ENCODE data around the gene HCN3. TPM values are rescaled to one million over a fixed set of nuclear protein-coding genes. Genes with fewer than 3 reads are reported as not detected.
"Not testable (repeated sequence)": the region's sequence is repeated elsewhere in the genome, so short reads cannot be mapped to it uniquely, and the experiment has no call there.

HCN3 gene
- polyA plus RNA-seq, 2 donors, result 2.4 to 6.6 TPM

DNA sequence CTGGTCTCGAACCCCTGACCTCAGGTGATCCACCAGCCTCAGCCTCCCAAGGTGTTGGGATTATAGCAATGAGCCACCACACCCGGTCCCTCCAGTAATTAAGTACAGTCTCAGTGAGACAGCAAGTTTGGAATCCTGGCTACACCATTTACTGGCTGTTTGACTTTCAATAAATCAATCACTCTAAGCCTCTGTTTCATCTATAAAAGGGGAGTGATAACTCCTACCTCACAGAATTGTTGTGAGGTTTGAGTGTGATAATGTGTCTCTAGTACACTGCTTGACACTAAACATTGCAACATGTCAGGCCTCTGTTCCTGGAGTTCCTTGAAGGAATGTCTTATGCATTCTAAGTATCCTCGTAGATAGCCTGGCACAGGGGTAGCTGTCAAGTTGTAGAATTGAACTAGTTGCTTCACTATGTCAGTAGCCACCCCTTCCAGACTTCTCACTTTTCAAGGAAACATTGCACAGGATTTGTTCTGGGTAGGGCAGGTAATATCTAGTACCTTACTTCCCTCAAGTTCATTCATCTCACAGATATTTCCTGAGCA lies 34.4 kb upstream of the HCN3 start:
- Histone ChIP-seq H3K4me1 (ENCODE audit: control insufficient read depth in 2 of 2, insufficient read depth in 2 of 2, low read length in 1 of 2) (peaks cover 0 to 9% of the 10 kb centered on the region in 2 donors), H3K27me3 (ENCODE audit: control insufficient read depth in 1 of 2, insufficient read depth in 2 of 2, low read length in 2 of 2) (no peaks in the 10 kb centered on the region), H3K9me3 (ENCODE audit: control insufficient read depth in 2 of 2, insufficient read depth in 1 of 2, low read depth in 1 of 2, low read length in 1 of 2) (no peaks in the 10 kb centered on the region), H3K4me3 (ENCODE audit: low read depth in 1 of 2, low read length in 2 of 2) (peak overlapping the region in 1 of 2 donors; percentile 81), H3K27ac (ENCODE audit: low read depth in 2 of 2, low read length in 1 of 2) (peak overlapping the region; percentile 49 to 96), H3K36me3 (ENCODE audit: control insufficient read depth in 2 of 2, insufficient read depth in 2 of 2, low read length in 1 of 2) (peaks cover 3 to 9% of the 10 kb centered on the region in 2 donors)
- 73 to 74% methylated on average over 3 of the region's 3 CpGs for WGBS, 2 donors

DNA sequence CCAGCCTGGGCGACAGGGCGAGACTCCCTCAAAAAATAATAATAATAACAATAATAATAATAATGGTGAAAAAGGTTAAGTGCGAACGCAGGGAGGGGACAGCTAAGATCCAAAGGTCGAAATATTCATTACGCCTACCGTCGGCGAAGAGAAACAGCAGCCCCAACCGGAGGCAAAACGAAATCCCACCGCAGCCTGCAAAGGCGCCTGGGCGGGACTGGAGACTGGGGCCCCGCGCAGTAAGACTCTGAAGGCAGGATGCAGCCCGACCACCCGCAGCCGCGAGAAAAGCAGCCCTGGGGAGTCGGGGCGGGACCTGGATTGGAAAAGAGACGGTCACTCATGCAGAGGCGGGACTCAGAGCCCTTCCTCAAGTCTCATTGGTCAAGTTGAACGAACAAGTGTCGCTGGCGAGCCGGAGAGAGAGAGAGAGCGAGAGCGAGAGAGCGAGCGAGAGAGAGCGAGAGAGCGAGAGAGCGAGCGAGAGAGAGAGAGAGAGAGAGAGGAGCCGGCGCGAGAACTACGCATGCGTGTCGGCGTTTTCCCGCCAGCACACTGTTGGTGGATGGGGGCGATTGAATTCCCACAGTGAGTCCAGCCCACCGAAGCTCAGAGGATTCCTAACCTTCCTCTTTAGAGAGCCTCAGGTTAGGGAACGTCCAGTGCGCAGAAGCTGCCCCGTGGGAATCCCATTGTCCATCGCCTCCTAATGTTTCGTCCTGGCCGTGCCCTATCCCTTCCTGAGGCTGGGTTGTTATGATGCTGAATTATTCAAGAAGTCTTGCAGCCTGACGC lies 32.7 kb upstream of the HCN3 start:
- Histone ChIP-seq H3K27me3 (ENCODE audit: control insufficient read depth in 1 of 2, insufficient read depth in 2 of 2, low read length in 2 of 2) (no peaks in the 10 kb centered on the region), H3K4me1 (ENCODE audit: control insufficient read depth in 2 of 2, insufficient read depth in 2 of 2, low read length in 1 of 2) (peaks cover 0 to 7% of the 10 kb centered on the region in 2 donors), H3K9me3 (ENCODE audit: control insufficient read depth in 2 of 2, insufficient read depth in 1 of 2, low read depth in 1 of 2, low read length in 1 of 2) (no peaks in the 10 kb centered on the region), H3K27ac (ENCODE audit: low read depth in 2 of 2, low read length in 1 of 2) (peak overlapping the region; percentile 96 to 98), H3K36me3 (ENCODE audit: control insufficient read depth in 2 of 2, insufficient read depth in 2 of 2, low read length in 1 of 2) (peaks cover 2 to 7% of the 10 kb centered on the region in 2 donors), H3K4me3 (ENCODE audit: low read depth in 1 of 2, low read length in 2 of 2) (peak overlapping the region; percentile 79 to 81)
- WGBS, 2 donors, result 0 to 1% methylated on average over 53 of the region's 53 CpGs

DNA sequence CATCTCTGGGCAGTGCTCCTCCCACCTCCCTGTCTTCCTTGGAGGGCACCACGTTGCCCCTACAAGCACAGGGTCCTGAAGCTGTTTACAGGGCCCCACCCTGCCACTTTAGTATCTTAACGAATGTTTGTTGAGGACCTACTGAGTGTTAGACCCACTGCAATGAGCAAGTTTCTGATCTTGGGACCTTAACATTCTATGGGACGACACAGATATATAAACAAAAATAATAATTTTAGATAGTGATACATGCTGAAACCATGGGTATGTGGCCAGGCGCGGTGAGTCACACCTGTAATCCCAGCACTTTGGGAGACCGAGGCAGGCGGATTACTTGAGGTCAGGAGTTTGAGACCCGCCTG lies 32.1 kb upstream of the HCN3 start:
- Histone ChIP-seq H3K27ac (ENCODE audit: low read depth in 2 of 2, low read length in 1 of 2) (peak overlapping the region; percentile 96 to 98), H3K36me3 (ENCODE audit: control insufficient read depth in 2 of 2, insufficient read depth in 2 of 2, low read length in 1 of 2) (peaks cover 2 to 7% of the 10 kb centered on the region in 2 donors), H3K27me3 (ENCODE audit: control insufficient read depth in 1 of 2, insufficient read depth in 2 of 2, low read length in 2 of 2) (no peaks in the 10 kb centered on the region), H3K4me1 (ENCODE audit: control insufficient read depth in 2 of 2, insufficient read depth in 2 of 2, low read length in 1 of 2) (peaks cover 0 to 7% of the 10 kb centered on the region in 2 donors), H3K9me3 (ENCODE audit: control insufficient read depth in 2 of 2, insufficient read depth in 1 of 2, low read depth in 1 of 2, low read length in 1 of 2) (no peaks in the 10 kb centered on the region), H3K4me3 (ENCODE audit: low read depth in 1 of 2, low read length in 2 of 2) (peak overlapping the region; percentile 79 to 81)
- WGBS, 2 donors, result 57 to 61% methylated on average over 8 of the region's 8 CpGs

GRCh38 chr1:155246796-155247195 lies 30.5 kb upstream of the HCN3 start:
- not testable (repeated sequence) for H3K36me3 ChIP-seq (ENCODE audit: control insufficient read depth in 2 of 2, insufficient read depth in 2 of 2, low read length in 1 of 2); H3K27me3 ChIP-seq (ENCODE audit: control insufficient read depth in 1 of 2, insufficient read depth in 2 of 2, low read length in 2 of 2); H3K4me3 ChIP-seq (ENCODE audit: low read depth in 1 of 2, low read length in 2 of 2); H3K27ac ChIP-seq (ENCODE audit: low read depth in 2 of 2, low read length in 1 of 2); H3K9me3 ChIP-seq (ENCODE audit: control insufficient read depth in 2 of 2, insufficient read depth in 1 of 2, low read depth in 1 of 2, low read length in 1 of 2); H3K4me1 ChIP-seq (ENCODE audit: control insufficient read depth in 2 of 2, insufficient read depth in 2 of 2, low read length in 1 of 2)
- 98% methylated on average over 3 of the region's 3 CpGs for WGBS, 2 donors

- peaks cover 2 to 7% of the 10 kb centered on the region in 2 donors for H3K36me3 ChIP-seq (ENCODE audit: control insufficient read depth in 2 of 2, insufficient read depth in 2 of 2, low read length in 1 of 2)
- WGBS, 2 donors, result 88 to 89% methylated on average over 26 of the region's 26 CpGs
Measured at GRCh38 chr1:155247667-155248553, 29.4 kb upstream of the HCN3 start.

DNA sequence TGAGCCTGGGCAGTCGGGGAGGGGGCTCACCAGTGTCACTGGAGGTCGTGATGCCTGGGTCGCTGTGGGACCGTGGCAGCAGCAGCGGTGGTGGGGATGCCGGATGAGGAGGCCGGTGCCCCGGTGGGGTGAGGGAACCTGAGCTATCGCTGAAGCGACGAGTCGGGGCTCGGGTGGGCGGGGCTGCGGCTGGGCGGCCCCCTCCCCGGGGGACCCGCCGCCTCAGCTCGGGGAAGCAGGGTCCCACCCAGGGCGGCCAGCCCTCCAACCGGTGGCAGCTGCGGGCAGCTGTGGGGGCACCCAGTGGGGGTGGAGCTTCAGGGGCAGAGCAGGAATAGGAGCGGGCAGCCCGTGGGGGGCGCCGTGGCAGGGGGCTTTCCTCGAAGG lies 27.0 kb upstream of the HCN3 start:
- Histone ChIP-seq H3K27ac (ENCODE audit: low read depth in 2 of 2, low read length in 1 of 2) (no peak overlapping the region), H3K36me3 (ENCODE audit: control insufficient read depth in 2 of 2, insufficient read depth in 2 of 2, low read length in 1 of 2) (peaks cover 2 to 7% of the 10 kb centered on the region in 2 donors), H3K9me3 (ENCODE audit: control insufficient read depth in 2 of 2, insufficient read depth in 1 of 2, low read depth in 1 of 2, low read length in 1 of 2) (no peaks in the 10 kb centered on the region), H3K27me3 (ENCODE audit: control insufficient read depth in 1 of 2, insufficient read depth in 2 of 2, low read length in 2 of 2) (no peaks in the 10 kb centered on the region), H3K4me1 (ENCODE audit: control insufficient read depth in 2 of 2, insufficient read depth in 2 of 2, low read length in 1 of 2) (peaks cover 11 to 17% of the 10 kb centered on the region in 2 donors), H3K4me3 (ENCODE audit: low read depth in 1 of 2, low read length in 2 of 2) (no peak overlapping the region)
- WGBS, 2 donors, result 33 to 34% methylated on average over 15 to 28 of the region's 28 CpGs

More at GRCh38 chr1:155247667-155248553, 29.4 kb upstream of the HCN3 start:
- H3K9me3 ChIP-seq (ENCODE audit: control insufficient read depth in 2 of 2, insufficient read depth in 1 of 2, low read depth in 1 of 2, low read length in 1 of 2), result no peaks in the 10 kb centered on the region
- H3K27me3 ChIP-seq (ENCODE audit: control insufficient read depth in 1 of 2, insufficient read depth in 2 of 2, low read length in 2 of 2), result no peaks in the 10 kb centered on the region
- no peak overlapping the region for H3K27ac ChIP-seq (ENCODE audit: low read depth in 2 of 2, low read length in 1 of 2)
- peaks cover 0 to 8% of the 10 kb centered on the region in 2 donors for H3K4me1 ChIP-seq (ENCODE audit: control insufficient read depth in 2 of 2, insufficient read depth in 2 of 2, low read length in 1 of 2)
- H3K4me3 ChIP-seq (ENCODE audit: low read depth in 1 of 2, low read length in 2 of 2), result no peak overlapping the region

GRCh38 chr1:155250633-155251449 lies 26.4 kb upstream of the HCN3 start:
- peaks cover 11 to 17% of the 10 kb centered on the region in 2 donors for H3K4me1 ChIP-seq (ENCODE audit: control insufficient read depth in 2 of 2, insufficient read depth in 2 of 2, low read length in 1 of 2)
- no peaks in the 10 kb centered on the region for H3K27me3 ChIP-seq (ENCODE audit: control insufficient read depth in 1 of 2, insufficient read depth in 2 of 2, low read length in 2 of 2)
- peak overlapping the region; percentile 9 to 29 for H3K27ac ChIP-seq (ENCODE audit: low read depth in 2 of 2, low read length in 1 of 2)
- no peak overlapping the region for H3K4me3 ChIP-seq (ENCODE audit: low read depth in 1 of 2, low read length in 2 of 2)
- H3K9me3 ChIP-seq (ENCODE audit: control insufficient read depth in 2 of 2, insufficient read depth in 1 of 2, low read depth in 1 of 2, low read length in 1 of 2), result no peaks in the 10 kb centered on the region
- H3K36me3 ChIP-seq (ENCODE audit: control insufficient read depth in 2 of 2, insufficient read depth in 2 of 2, low read length in 1 of 2), result peaks cover 2 to 7% of the 10 kb centered on the region in 2 donors
- 19 to 25% methylated on average over 23 of the region's 23 CpGs for WGBS, 2 donors

- WGBS, 2 donors, result 83 to 92% methylated on average over 7 of the region's 7 CpGs
- no peaks in the 10 kb centered on the region for H3K9me3 ChIP-seq (ENCODE audit: control insufficient read depth in 2 of 2, insufficient read depth in 1 of 2, low read depth in 1 of 2, low read length in 1 of 2)
Measured at GRCh38 chr1:155251566-155251965, 25.7 kb upstream of the HCN3 start.

DNA sequence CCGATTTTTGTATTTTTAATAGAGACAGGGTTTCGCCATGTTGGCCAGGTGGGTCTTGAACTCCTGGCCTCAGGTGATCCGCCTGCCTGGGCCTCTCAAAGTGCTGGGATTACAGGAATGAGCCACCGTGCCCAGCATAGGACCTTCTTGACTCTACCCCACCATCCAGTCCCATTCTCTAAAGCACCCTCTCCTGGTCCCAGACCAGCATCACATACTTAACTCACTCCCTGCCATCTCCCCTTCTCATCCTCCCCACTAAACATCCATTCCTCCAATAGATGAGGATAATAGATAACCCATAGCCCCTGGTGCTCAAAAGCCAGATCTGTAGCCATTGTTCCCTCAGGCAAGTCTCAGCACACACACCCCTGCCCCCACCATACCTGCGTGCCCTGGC lies 24.1 kb upstream of the HCN3 start:
- Histone ChIP-seq H3K27me3 (ENCODE audit: control insufficient read depth in 1 of 2, insufficient read depth in 2 of 2, low read length in 2 of 2) (no peaks in the 10 kb centered on the region), H3K36me3 (ENCODE audit: control insufficient read depth in 2 of 2, insufficient read depth in 2 of 2, low read length in 1 of 2) (peaks cover 0 to 10% of the 10 kb centered on the region in 2 donors), H3K27ac (ENCODE audit: low read depth in 2 of 2, low read length in 1 of 2) (peak overlapping the region in 1 of 2 donors; percentile 27), H3K9me3 (ENCODE audit: control insufficient read depth in 2 of 2, insufficient read depth in 1 of 2, low read depth in 1 of 2, low read length in 1 of 2) (no peaks in the 10 kb centered on the region), H3K4me1 (ENCODE audit: control insufficient read depth in 2 of 2, insufficient read depth in 2 of 2, low read length in 1 of 2) (peaks cover 11 to 20% of the 10 kb centered on the region in 2 donors), H3K4me3 (ENCODE audit: low read depth in 1 of 2, low read length in 2 of 2) (no peak overlapping the region)
- WGBS, 2 donors, result 73 to 85% methylated on average over 5 of the region's 5 CpGs

More at GRCh38 chr1:155251566-155251965, 25.7 kb upstream of the HCN3 start:
- Histone ChIP-seq H3K27me3 (ENCODE audit: control insufficient read depth in 1 of 2, insufficient read depth in 2 of 2, low read length in 2 of 2) (no peaks in the 10 kb centered on the region), H3K4me1 (ENCODE audit: control insufficient read depth in 2 of 2, insufficient read depth in 2 of 2, low read length in 1 of 2) (peaks cover 11 to 19% of the 10 kb centered on the region in 2 donors), H3K4me3 (ENCODE audit: low read depth in 1 of 2, low read length in 2 of 2) (no peak overlapping the region), H3K27ac (ENCODE audit: low read depth in 2 of 2, low read length in 1 of 2) (no peak overlapping the region), H3K36me3 (ENCODE audit: control insufficient read depth in 2 of 2, insufficient read depth in 2 of 2, low read length in 1 of 2) (peaks cover 2 to 9% of the 10 kb centered on the region in 2 donors)

Measured in esophagus (tissue), 2 donors.